HS-5 (cell line): ENCODE data around the gene ARID2.

Experiments
- DNase-seq: peaks from one replicate; pipeline ENCODE4 v3.0.0-alpha.2; 2012; ENCODE audit warnings: low read depth

ARID2 gene

GRCh38 chr12:45944771-45945170, 215.3 kb downstream of the ARID2 start:
- DNase-seq = no peak

- no peak for DNase-seq
These were observed 216.9 kb downstream of the ARID2 start for GRCh38 chr12:45946435-45946834.

- DNase-seq = no peak
These were observed 219.0 kb downstream of the ARID2 start for GRCh38 chr12:45948546-45948945.
